IgD-negative memory B cell (primary cell): ENCODE measurements around the gene DHRS3. TPM values are rescaled to one million over a fixed set of nuclear protein-coding genes. Genes with fewer than 3 reads are reported as not detected.

Experiments
- H3K27ac Mint-ChIP-seq, 3 donors: one replicate each; pipeline ENCODE4 v1.8.0; 2020 to 2022; ENCODE audit warnings: mild to moderate bottlenecking in 3 of 3, mixed read lengths in 3 of 3, moderate library complexity in 1 of 3
- H3K27me3 Mint-ChIP-seq: one replicate; pipeline ENCODE4 v1.8.0; 2021; ENCODE audit warnings: mixed read lengths
- H3K36me3 Mint-ChIP-seq: one replicate; pipeline ENCODE4 v1.8.0; 2020; ENCODE audit warnings: mild to moderate bottlenecking, mixed read lengths
- H3K4me1 Mint-ChIP-seq, 3 donors: one replicate each; pipeline ENCODE4 v1.8.0; 2020 to 2022; ENCODE audit warnings: mixed read lengths in 3 of 3, mild to moderate bottlenecking in 1 of 3
- H3K4me3 Mint-ChIP-seq, 4 donors: one replicate each; pipeline ENCODE4 v1.8.0; 2020 to 2022; ENCODE audit warnings: mild to moderate bottlenecking in 4 of 4, mixed read lengths in 4 of 4, moderate library complexity in 3 of 4
- H3K9me3 Mint-ChIP-seq, 3 donors: one replicate each; pipeline ENCODE4 v1.8.0; 2020 to 2021; ENCODE audit warnings: mixed read lengths in 3 of 3, mild to moderate bottlenecking in 1 of 3
- polyA plus RNA-seq: library from polyadenylated mRNA; unstranded; fragments of 300-500 nt; fragmentation: Illumina TruSeq; gene quantifications from one replicate; pipeline ENCODE4 v1.2.3, GENCODE V29; 2021

DHRS3 gene
- polyA plus RNA-seq, 1 donor from 2014 or later, result 1.5 TPM

- Mint-ChIP-seq H3K27me3 (peaks cover 5% of the 10 kb centered on the region), H3K36me3 (no peaks in the 10 kb centered on the region), H3K9me3 (peaks cover 0 to 2% (median 0%) of the 10 kb centered on the region in 3 donors), H3K4me3 (no peak overlapping the region), H3K4me1 (no peaks in the 10 kb centered on the region), H3K27ac (no peak overlapping the region)
Measured at GRCh38 chr1:12554521-12555305, 63.3 kb downstream of the DHRS3 start.

- peaks cover 0 to 2% (median 0%) of the 10 kb centered on the region in 3 donors for H3K9me3 Mint-ChIP-seq
- H3K27ac Mint-ChIP-seq, result no peak overlapping the region
- no peaks in the 10 kb centered on the region for H3K36me3 Mint-ChIP-seq
- H3K4me1 Mint-ChIP-seq, result no peaks in the 10 kb centered on the region
- H3K27me3 Mint-ChIP-seq, result peaks cover 5% of the 10 kb centered on the region
- no peak overlapping the region for H3K4me3 Mint-ChIP-seq
Measured at GRCh38 chr1:12553963-12554362, 64.0 kb downstream of the DHRS3 start.

- Mint-ChIP-seq H3K36me3 (no peaks in the 10 kb centered on the region), H3K27me3 (peaks cover 5% of the 10 kb centered on the region), H3K4me3 (no peak overlapping the region)
Measured at GRCh38 chr1:12552951-12553921, 64.8 kb downstream of the DHRS3 start.

GRCh38 chr1:12552111-12552888, 65.7 kb downstream of the DHRS3 start:
- H3K9me3 Mint-ChIP-seq, result peaks cover 0 to 2% (median 0%) of the 10 kb centered on the region in 3 donors
- H3K27ac Mint-ChIP-seq, result no peak overlapping the region
- no peak overlapping the region for H3K4me3 Mint-ChIP-seq
- no peaks in the 10 kb centered on the region for H3K4me1 Mint-ChIP-seq
- H3K27me3 Mint-ChIP-seq, result peaks cover 5% of the 10 kb centered on the region
- H3K36me3 Mint-ChIP-seq, result no peaks in the 10 kb centered on the region

More at GRCh38 chr1:12552951-12553921, 64.8 kb downstream of the DHRS3 start:
- H3K4me1 Mint-ChIP-seq, result no peaks in the 10 kb centered on the region
- H3K9me3 Mint-ChIP-seq, result peaks cover 0 to 2% (median 0%) of the 10 kb centered on the region in 3 donors
- H3K27ac Mint-ChIP-seq, result no peak overlapping the region

GRCh38 chr1:12551584-12551983, 66.4 kb downstream of the DHRS3 start:
- Mint-ChIP-seq H3K27me3 (peaks cover 7% of the 10 kb centered on the region), H3K4me3 (no peak overlapping the region), H3K4me1 (no peaks in the 10 kb centered on the region), H3K9me3 (peaks cover 0 to 2% (median 0%) of the 10 kb centered on the region in 3 donors), H3K27ac (no peak overlapping the region), H3K36me3 (no peaks in the 10 kb centered on the region)

- H3K36me3 Mint-ChIP-seq, result no peaks in the 10 kb centered on the region
- H3K27me3 Mint-ChIP-seq, result peaks cover 5% of the 10 kb centered on the region
- no peaks in the 10 kb centered on the region for H3K4me1 Mint-ChIP-seq
- no peak overlapping the region for H3K4me3 Mint-ChIP-seq
- no peak overlapping the region for H3K27ac Mint-ChIP-seq
- peaks cover 0 to 2% (median 0%) of the 10 kb centered on the region in 3 donors for H3K9me3 Mint-ChIP-seq
Measured at GRCh38 chr1:12549460-12550349, 68.3 kb downstream of the DHRS3 start.

GRCh38 chr1:12548973-12549459, 69.0 kb downstream of the DHRS3 start:
- Mint-ChIP-seq H3K4me3 (no peak overlapping the region), H3K27ac (no peak overlapping the region), H3K4me1 (no peaks in the 10 kb centered on the region), H3K9me3 (peaks cover 0 to 1% (median 0%) of the 10 kb centered on the region in 3 donors), H3K27me3 (peaks cover 6% of the 10 kb centered on the region), H3K36me3 (no peaks in the 10 kb centered on the region)

- Mint-ChIP-seq H3K9me3 (no peaks in the 10 kb centered on the region), H3K4me3 (no peak overlapping the region), H3K36me3 (no peaks in the 10 kb centered on the region), H3K27me3 (peaks cover 10% of the 10 kb centered on the region), H3K27ac (no peak overlapping the region), H3K4me1 (no peaks in the 10 kb centered on the region)
Measured at GRCh38 chr1:12548279-12548972, 69.6 kb downstream of the DHRS3 start.

- H3K4me3 Mint-ChIP-seq, result no peak overlapping the region
- peak overlapping the region in 1 of 3 donors; percentile 77 for H3K27ac Mint-ChIP-seq
- H3K27me3 Mint-ChIP-seq, result peaks cover 11% of the 10 kb centered on the region
- no peaks in the 10 kb centered on the region for H3K4me1 Mint-ChIP-seq
- H3K9me3 Mint-ChIP-seq, result no peaks in the 10 kb centered on the region
- H3K36me3 Mint-ChIP-seq, result no peaks in the 10 kb centered on the region
Measured at GRCh38 chr1:12547586-12548225, 70.3 kb downstream of the DHRS3 start.

- Mint-ChIP-seq H3K27ac (peak overlapping the region in 1 of 3 donors; percentile 77), H3K36me3 (no peaks in the 10 kb centered on the region), H3K9me3 (no peaks in the 10 kb centered on the region), H3K4me3 (no peak overlapping the region), H3K4me1 (no peaks in the 10 kb centered on the region), H3K27me3 (peaks cover 12% of the 10 kb centered on the region)
Measured at GRCh38 chr1:12546771-12547585, 71.0 kb downstream of the DHRS3 start.

- H3K27ac Mint-ChIP-seq, result peak overlapping the region in 1 of 3 donors; percentile 50
- peaks cover 11% of the 10 kb centered on the region for H3K27me3 Mint-ChIP-seq
- H3K36me3 Mint-ChIP-seq, result no peaks in the 10 kb centered on the region
- H3K4me3 Mint-ChIP-seq, result no peak overlapping the region
- no peaks in the 10 kb centered on the region for H3K9me3 Mint-ChIP-seq
- H3K4me1 Mint-ChIP-seq, result no peaks in the 10 kb centered on the region
Measured at GRCh38 chr1:12544992-12545391, 73.0 kb downstream of the DHRS3 start.

GRCh38 chr1:12544357-12544756, 73.7 kb downstream of the DHRS3 start:
- Mint-ChIP-seq H3K9me3 (no peaks in the 10 kb centered on the region), H3K27me3 (peaks cover 11% of the 10 kb centered on the region), H3K36me3 (no peaks in the 10 kb centered on the region), H3K27ac (no peak overlapping the region), H3K4me3 (no peak overlapping the region), H3K4me1 (no peaks in the 10 kb centered on the region)
